NB4 (cell line): ENCODE measurements around the gene TNFRSF14.

Experiments
- POLR2A ChIP-seq: IDR thresholded peaks from 2 replicates; pipeline ENCODE4 v1.6.1; 2011; ENCODE audit warnings: mild to moderate bottlenecking; ENCODE audit not compliant: insufficient read length; ENCODE audit errors: extremely low read depth
- TF ChIP-seq, protein P1 (sequence below): IDR thresholded peaks from one replicate; pipeline ENCODE4 v1.5.1; 2012; ENCODE audit warnings: low read depth, low read length

DNA sequence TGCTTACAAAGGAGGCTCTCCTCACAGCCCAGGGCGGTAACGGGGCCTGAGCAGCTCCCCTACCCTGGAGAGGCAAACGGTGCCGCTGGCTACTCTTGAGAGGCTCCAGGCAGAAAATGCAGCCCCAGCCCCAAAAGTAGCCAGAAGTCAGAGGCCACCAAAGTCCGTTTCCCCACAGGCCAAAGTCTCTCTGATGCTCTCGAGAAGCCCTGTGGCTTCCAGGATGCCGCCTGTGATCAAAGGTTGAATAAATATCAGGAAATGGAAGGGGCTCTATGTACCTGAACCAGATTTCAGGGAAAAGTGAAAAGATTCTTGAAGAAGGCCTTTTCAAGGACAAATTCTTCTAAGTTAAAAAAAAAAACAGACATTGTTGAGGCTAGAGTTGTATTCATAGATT lies 33.9 kb upstream of the TNFRSF14 start:
- TF ChIP-seq, protein P1, sequence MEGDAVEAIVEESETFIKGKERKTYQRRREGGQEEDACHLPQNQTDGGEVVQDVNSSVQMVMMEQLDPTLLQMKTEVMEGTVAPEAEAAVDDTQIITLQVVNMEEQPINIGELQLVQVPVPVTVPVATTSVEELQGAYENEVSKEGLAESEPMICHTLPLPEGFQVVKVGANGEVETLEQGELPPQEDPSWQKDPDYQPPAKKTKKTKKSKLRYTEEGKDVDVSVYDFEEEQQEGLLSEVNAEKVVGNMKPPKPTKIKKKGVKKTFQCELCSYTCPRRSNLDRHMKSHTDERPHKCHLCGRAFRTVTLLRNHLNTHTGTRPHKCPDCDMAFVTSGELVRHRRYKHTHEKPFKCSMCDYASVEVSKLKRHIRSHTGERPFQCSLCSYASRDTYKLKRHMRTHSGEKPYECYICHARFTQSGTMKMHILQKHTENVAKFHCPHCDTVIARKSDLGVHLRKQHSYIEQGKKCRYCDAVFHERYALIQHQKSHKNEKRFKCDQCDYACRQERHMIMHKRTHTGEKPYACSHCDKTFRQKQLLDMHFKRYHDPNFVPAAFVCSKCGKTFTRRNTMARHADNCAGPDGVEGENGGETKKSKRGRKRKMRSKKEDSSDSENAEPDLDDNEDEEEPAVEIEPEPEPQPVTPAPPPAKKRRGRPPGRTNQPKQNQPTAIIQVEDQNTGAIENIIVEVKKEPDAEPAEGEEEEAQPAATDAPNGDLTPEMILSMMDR: no peak
- TF ChIP-seq POLR2A: no peak
